Subcutaneous abdominal adipose tissue (tissue), 5 donors: ENCODE results near the gene GLMN.

Experiments used
- H3K27ac ChIP-seq: one replicate; pipeline ENCODE4 v1.7.0; 2013; ENCODE audit warnings: low read depth, mild to moderate bottlenecking, inconsistent platforms, low read length, moderate library complexity
- H3K27me3 ChIP-seq, 5 donors: one replicate each; pipeline ENCODE4 v1.7.0; 2013; ENCODE audit warnings: low read length in 5 of 5, inconsistent platforms in 1 of 5; ENCODE audit not compliant: control insufficient read depth in 5 of 5, insufficient read depth in 4 of 5
- H3K36me3 ChIP-seq, 5 donors: one replicate each; pipeline ENCODE4 v1.7.0; 2013; ENCODE audit warnings: low read length in 5 of 5; ENCODE audit not compliant: control insufficient read depth in 5 of 5, insufficient read depth in 5 of 5
- H3K4me1 ChIP-seq, 5 donors: one replicate each; pipeline ENCODE4 v1.7.0; 2013; ENCODE audit warnings: low read length in 5 of 5, mild to moderate bottlenecking in 3 of 5, moderate library complexity in 1 of 5; ENCODE audit not compliant: control insufficient read depth in 5 of 5, insufficient read depth in 5 of 5
- H3K4me3 ChIP-seq, 5 donors: one replicate each; pipeline ENCODE4 v1.7.0; 2013; ENCODE audit warnings: low read length in 5 of 5, low read depth in 1 of 5
- H3K9ac ChIP-seq, 5 donors: one replicate each; pipeline ENCODE4 v1.7.0; 2013; ENCODE audit warnings: low read length in 5 of 5, mild to moderate bottlenecking in 4 of 5, moderate library complexity in 3 of 5
- H3K9me3 ChIP-seq, 5 donors: one replicate each; pipeline ENCODE4 v1.7.0; 2013; ENCODE audit warnings: low read length in 5 of 5; ENCODE audit not compliant: control insufficient read depth in 5 of 5
- donor health status: healthy.
- donor health status: healthy.
- donor health status: healthy.
- donor health status: healthy.
- donor health status: healthy.

GLMN gene, protein sequence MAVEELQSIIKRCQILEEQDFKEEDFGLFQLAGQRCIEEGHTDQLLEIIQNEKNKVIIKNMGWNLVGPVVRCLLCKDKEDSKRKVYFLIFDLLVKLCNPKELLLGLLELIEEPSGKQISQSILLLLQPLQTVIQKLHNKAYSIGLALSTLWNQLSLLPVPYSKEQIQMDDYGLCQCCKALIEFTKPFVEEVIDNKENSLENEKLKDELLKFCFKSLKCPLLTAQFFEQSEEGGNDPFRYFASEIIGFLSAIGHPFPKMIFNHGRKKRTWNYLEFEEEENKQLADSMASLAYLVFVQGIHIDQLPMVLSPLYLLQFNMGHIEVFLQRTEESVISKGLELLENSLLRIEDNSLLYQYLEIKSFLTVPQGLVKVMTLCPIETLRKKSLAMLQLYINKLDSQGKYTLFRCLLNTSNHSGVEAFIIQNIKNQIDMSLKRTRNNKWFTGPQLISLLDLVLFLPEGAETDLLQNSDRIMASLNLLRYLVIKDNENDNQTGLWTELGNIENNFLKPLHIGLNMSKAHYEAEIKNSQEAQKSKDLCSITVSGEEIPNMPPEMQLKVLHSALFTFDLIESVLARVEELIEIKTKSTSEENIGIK

DNA sequence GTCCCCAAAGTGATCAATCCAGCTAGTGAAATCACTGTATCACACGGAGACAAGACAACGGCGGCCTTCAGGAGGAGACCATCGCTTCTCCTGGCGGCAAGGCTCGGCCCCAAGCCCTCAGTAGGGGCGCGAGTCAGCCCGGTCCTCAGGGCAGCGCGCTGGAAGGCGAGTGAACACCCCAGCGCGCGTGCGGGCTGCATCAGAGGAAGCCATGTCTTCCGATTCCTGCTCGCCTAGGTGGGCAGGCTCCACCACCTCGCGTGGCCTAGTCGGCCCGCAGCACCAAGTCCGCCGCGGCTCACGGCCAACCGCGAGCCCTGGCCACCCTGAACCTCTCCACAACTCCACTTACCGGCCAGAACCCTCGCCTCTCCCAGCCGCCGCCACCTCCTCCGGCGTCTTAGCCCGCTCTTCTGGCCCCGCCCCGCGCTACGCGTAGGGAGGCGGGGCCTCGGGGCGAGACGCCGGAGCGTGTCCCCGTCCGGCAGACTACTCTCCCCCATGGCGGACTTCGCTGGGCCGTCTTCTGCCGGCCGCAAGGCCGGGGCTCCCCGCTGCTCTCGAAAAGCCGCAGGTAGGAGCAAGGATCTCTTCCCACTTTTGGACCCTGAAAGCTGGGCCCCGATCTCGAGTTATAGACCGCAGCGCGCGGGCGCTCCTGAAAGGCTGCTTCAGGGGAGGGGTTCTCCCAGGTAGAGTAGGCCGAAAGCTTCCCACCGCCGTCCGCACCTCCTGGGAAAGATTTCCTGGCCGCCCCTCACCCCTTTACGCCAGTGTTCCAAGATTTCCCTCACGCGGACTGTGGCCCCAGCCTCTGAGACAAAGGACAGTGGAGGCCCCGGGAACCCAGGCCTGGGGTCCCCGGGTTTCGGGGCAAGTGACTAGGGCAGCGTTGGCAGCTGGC, at the start of gene GLMN, which contains the start of gene RPAP2:
TSS of gene GLMN (minus strand) at position 415 of the 904 bp plus-strand sequence. CDS start 988 bp downstream, outside the sequence.
TSS of gene RPAP2 (plus strand) at position 487 of the 904 bp plus-strand sequence. CDS start at position 502, 15 bp downstream.
- Histone ChIP-seq H3K27me3 (no peaks in the 10 kb centered on the region), H3K4me1 (peaks cover 0 to 22% (median 16%) of the 10 kb centered on the region in 5 donors), H3K9me3 (no peaks in the 10 kb centered on the region), H3K4me3 (peak within 1 kb of the TSS; percentile 83 to 98 (median 91)), H3K27ac (peak within 1 kb of the TSS; percentile 83), H3K9ac (peak within 1 kb of the TSS; percentile 97 to 98 (median 98)), H3K36me3 (peaks cover 0 to 10% (median 6%) of the 10 kb centered on the region in 5 donors)

DNA sequence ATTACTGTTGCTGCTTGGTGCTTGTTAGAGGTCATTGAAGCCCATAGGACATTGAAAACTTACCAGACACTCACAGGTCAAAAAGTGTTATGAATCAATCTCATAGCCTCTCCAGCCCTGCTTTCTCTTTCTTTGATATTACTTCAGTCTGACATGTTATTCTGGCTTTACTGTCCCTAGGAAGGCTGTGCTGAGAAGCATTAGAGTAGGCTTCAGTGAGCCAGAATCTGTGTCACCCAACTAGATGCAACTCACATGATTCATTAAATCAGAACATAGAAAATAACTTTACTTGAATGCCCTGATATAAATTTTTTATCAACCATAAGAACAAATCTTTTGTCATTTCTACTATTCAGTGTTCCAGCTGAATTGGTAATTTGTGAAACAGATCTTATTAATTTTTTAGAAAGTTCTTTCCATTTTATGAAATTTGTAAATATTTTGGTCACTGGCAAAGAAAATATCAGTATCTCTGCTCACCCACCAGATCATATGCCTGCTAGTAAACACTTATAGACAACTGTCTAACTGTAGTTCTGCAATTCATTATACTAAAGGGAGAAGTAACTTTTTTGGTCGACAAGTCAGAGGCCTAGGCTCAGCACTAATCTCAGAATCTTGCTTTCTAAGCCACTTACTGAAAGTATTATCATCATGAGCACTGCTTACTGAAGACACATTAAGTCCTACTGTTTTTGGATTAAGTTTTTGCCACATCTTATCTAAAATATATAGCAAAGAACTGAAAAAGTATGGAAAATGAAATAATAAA, 48.3 kb upstream of the GLMN start:
- no peaks in the 10 kb centered on the region for H3K9me3 ChIP-seq
- H3K36me3 ChIP-seq, result peaks cover 22 to 40% (median 33%) of the 10 kb centered on the region in 5 donors
- no peaks in the 10 kb centered on the region for H3K4me1 ChIP-seq
- H3K4me3 ChIP-seq, result no peak overlapping the region
- H3K27ac ChIP-seq, result no peak overlapping the region
- H3K9ac ChIP-seq, result no peak overlapping the region
- no peaks in the 10 kb centered on the region for H3K27me3 ChIP-seq

DNA sequence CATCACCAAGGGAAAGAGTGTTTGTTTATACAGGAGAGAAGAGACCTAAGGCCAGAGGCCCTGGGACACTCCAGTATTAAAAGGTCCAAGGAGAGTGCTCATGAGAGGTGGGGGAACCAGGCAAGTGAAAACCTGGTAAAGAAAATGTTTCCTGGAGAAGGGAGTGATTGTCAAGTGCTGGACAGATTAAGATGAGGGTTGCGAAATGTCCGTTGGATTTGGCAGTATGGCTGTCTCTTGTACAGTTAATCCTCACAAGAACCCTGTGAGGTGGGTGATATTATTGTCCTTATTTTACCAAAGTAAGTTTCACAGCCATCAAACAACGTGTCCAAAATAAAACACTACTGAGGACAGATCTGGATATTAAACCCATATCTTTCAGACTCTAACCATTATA, 44.3 kb upstream of the GLMN start:
- H3K36me3 ChIP-seq, result peaks cover 16 to 37% (median 24%) of the 10 kb centered on the region in 5 donors
- no peaks in the 10 kb centered on the region for H3K9me3 ChIP-seq
- H3K4me1 ChIP-seq, result no peaks in the 10 kb centered on the region

DNA sequence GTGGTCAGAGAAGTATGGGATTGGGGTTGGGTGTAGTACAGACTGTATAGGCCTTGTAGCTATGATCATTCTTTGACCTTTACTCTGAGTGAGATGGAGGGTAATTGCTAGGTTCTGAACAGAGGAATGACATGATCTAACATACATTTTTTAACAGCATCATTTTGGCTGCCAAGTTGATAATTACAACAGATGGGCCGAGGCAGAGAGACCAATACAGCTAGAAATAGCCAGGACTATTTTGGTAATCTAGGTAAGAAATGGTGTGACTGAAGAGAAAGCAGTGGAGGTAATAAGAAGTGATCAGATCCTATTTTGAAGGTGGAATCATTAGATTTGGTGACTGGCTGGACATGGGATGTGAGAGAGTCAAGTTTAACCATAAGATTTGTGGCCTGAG, 43.6 kb upstream of the GLMN start:
- no peaks in the 10 kb centered on the region for H3K4me1 ChIP-seq
- no peaks in the 10 kb centered on the region for H3K27me3 ChIP-seq
- no peak overlapping the region for H3K27ac ChIP-seq
- H3K36me3 ChIP-seq, result peaks cover 15 to 32% (median 21%) of the 10 kb centered on the region in 5 donors
- no peak overlapping the region for H3K4me3 ChIP-seq
- H3K9me3 ChIP-seq, result no peaks in the 10 kb centered on the region
- H3K9ac ChIP-seq, result no peak overlapping the region

More for the DNA sequence above, 44.3 kb upstream of the GLMN start:
- Histone ChIP-seq H3K27me3 (no peaks in the 10 kb centered on the region), H3K9ac (no peak overlapping the region), H3K4me3 (no peak overlapping the region), H3K27ac (no peak overlapping the region)

DNA sequence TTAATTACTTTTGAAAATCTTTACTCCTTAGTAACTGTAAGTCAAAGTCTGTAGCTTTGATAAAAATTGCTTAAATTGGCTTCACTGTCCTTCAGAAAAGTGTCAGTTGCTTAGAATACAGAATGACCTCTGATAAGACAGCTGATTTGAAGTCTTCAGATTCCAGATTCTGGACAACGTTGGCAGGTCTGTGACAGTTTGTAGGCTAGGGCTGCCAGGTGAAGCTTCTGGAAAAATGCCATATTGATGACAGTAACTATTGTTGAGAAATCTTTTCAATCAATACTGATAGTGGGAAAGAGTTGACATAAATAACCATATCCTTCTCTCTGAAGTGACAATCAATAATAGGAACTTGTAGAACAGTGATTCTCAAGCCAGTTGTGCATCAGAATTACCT, 41.4 kb upstream of the GLMN start:
- peaks cover 16 to 32% (median 24%) of the 10 kb centered on the region in 5 donors for H3K36me3 ChIP-seq
- H3K27ac ChIP-seq, result no peak overlapping the region
- H3K4me3 ChIP-seq, result no peak overlapping the region

DNA sequence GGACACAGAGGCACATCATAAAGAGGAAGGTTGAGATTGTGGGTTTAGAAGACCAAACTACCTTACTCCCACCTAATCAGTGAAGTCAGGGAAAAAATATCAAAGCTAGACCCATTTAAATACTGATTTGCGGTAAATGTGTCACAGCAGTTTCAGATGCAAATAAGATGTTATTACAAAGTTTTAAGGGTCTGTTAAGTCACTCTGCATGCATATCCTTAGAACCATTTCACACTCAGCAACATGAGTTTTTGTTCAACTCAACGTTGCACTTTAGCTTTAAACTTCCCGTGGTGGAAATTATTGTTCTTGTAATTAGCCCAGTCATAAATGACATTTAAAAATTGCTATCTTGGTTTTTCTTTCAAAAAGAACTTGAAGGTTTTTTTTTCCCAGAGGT, 34.9 kb upstream of the GLMN start:
- Histone ChIP-seq H3K4me1 (no peaks in the 10 kb centered on the region), H3K27me3 (no peaks in the 10 kb centered on the region), H3K4me3 (no peak overlapping the region), H3K27ac (no peak overlapping the region), H3K9ac (no peak overlapping the region), H3K9me3 (peaks cover 0 to 3% (median 0%) of the 10 kb centered on the region in 5 donors), H3K36me3 (peaks cover 20 to 35% (median 21%) of the 10 kb centered on the region in 5 donors)

More for the DNA sequence above, 41.4 kb upstream of the GLMN start:
- no peaks in the 10 kb centered on the region for H3K27me3 ChIP-seq
- no peaks in the 10 kb centered on the region for H3K4me1 ChIP-seq
- H3K9me3 ChIP-seq, result no peaks in the 10 kb centered on the region
- H3K9ac ChIP-seq, result no peak overlapping the region

DNA sequence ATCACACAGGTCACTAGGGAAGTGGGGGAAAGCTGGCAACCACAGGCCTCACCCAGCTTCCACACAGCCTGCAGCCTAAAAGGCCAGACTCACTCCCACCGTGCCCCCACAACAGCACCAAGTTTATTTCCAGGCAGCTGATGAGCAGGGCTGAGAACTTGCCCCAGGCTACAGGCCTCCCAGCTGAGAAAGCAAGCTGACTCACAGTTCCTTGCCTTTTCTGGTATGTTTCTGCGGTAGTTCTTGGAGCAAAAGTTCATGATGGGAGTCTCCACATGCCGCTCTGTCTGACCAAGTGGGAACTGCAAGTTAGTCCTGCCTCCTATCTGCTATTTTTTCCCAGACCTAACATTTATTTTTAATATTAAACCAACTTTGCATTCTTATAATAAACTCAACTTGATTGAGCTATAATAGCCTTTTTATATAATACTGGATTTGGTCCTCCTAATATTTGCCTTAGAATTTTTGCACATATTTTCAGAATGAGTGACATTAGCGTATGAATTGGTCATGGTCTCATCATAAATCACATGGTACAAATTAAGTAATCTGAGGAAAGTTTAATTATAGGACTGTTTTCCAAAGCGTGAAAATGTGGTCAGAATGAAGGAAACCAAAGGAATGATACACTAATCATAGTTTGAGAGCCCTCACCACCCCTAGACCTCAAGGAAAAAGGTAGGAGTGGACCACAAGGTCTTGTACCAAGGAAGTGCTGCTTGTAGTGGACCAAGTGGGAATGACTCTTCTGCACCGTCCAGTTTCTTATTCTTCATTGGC, 30.8 kb upstream of the GLMN start:
- H3K27ac ChIP-seq, result no peak overlapping the region
- no peaks in the 10 kb centered on the region for H3K4me1 ChIP-seq
- H3K9me3 ChIP-seq, result peaks cover 4 to 20% (median 13%) of the 10 kb centered on the region in 5 donors
- no peak overlapping the region for H3K9ac ChIP-seq
- H3K4me3 ChIP-seq, result no peak overlapping the region
- no peaks in the 10 kb centered on the region for H3K27me3 ChIP-seq
- H3K36me3 ChIP-seq, result peaks cover 17 to 32% (median 23%) of the 10 kb centered on the region in 5 donors

DNA sequence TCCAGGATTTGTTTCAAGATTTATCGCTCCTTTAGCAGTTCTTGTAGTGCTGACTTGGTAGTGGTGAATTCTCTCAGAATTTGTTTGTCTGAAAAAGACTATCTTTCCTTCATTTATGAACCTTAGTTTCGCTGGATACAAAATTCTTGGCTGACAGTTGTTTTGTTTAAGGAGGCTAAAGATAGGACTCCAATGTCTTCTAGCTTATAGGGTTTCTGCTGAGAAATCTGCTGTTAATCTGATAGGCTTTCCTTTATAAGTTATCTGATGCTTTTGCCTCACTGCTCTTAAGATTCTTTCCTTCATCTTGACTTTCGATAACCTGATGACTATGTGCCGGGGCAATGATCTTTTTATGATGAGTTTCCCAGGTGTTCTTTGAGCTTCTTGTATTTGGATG, 29.0 kb upstream of the GLMN start:
- no peak overlapping the region for H3K27ac ChIP-seq
- no peak overlapping the region for H3K4me3 ChIP-seq
- peaks cover 4 to 20% (median 13%) of the 10 kb centered on the region in 5 donors for H3K9me3 ChIP-seq
- peaks cover 30 to 40% (median 33%) of the 10 kb centered on the region in 5 donors for H3K36me3 ChIP-seq
- H3K9ac ChIP-seq, result no peak overlapping the region
- H3K4me1 ChIP-seq, result no peaks in the 10 kb centered on the region
- no peaks in the 10 kb centered on the region for H3K27me3 ChIP-seq
